ENCODE data around the gene HOXC5. TPM values are rescaled to one million over a fixed set of nuclear protein-coding genes. Genes with fewer than 3 reads are reported as not detected.

Gene HOXC5
- total RNA-seq, 1 experiment from 2014 or later = 1.1 TPM

DNA sequence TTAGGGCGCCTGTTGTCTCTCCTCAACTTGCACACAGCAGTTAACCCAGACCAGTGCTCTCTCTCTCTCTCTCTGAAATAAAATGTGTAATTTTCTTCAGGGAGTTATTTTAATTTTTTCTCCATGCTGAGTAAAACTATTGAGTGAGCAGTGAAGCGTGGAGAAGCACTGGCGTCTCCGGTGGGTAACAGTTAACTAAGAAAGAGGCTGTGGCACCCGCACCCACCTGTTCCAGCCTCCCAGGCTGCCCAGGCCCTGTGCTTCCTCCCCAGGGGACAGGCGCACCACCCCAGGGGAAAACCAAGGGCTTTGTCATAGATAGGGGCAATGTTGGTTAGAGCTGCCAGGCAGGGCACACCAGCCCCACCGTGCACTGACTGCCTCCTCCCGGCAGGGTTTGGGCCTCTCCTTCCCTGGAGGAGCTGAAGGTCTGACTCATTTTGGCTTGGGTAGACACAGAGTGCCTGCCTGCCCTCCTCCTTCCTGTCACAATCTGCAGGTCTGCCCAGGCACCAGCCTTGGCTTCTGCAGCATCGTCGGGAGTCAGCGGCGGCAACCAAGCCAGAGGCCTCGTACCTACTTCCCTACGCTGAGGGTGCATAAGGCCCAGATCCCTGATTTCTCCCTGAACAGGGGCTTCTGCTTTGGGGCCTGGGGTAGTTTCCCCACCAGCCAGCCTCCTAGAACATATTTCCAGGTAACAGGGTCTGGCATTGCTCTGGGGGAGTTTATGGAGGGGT, 3.9 kb downstream of the HOXC5 start:
- no peaks in the 10 kb centered on the region for H3K9me2 ChIP-seq (ENCODE audit: insufficient read depth)
- H2AFZ ChIP-seq (ENCODE audit: low read depth, low read length, poor library complexity, severe bottlenecking) = no peak overlapping the region
- BruUV-seq (replicated peaks) = no TSS peak
- H3K4me2 ChIP-seq (ENCODE audit: low read length) = no peak overlapping the region
- intact Hi-C loops (cut with micrococcal nuclease) = no loop called here
- H3K27ac ChIP-seq (ENCODE audit: low read depth, low read length) = no peak overlapping the region
- ChIA-PET CTCF (interaction anchor here (0.7 to 2.4 kb wide), 2 partner anchors 19 to 152 kb away, joined by 3 to 5 read pairs; partner anchors contain the start of gene SMUG1), POLR2A (no interaction called here), RAD21 (ENCODE audit: low non-redundant PET in 1 of 2, low total read pairs in 2 of 2, uncharacterized antibody in 2 of 2, unreplicated experiment in 2 of 2) (no interaction called here)
- DNase-seq (ENCODE audit: low read depth, low spot score) (no peak), ATAC-seq (peak; percentile 42)
- no peaks in the 10 kb centered on the region for H3K9me3 ChIP-seq (ENCODE audit: control insufficient read depth in 1 of 2, insufficient read depth in 1 of 2, low read depth in 1 of 2, low read length in 2 of 2)
- H4K20me1 ChIP-seq (ENCODE audit: insufficient read depth) = no peaks in the 10 kb centered on the region
- H3K36me3 ChIP-seq (ENCODE audit: control insufficient read depth in 1 of 2, insufficient read depth in 2 of 2, low read length in 2 of 2) = no peaks in the 10 kb centered on the region
- peaks cover 7 to 32% of the 10 kb centered on the region in 2 experiments for H3K4me1 ChIP-seq (ENCODE audit: control insufficient read depth in 1 of 2, insufficient read depth in 2 of 2, low read length in 2 of 2)
- no peak for TF ChIP-seq TCF7L2 (IDR thresholded peaks at IDR 0.05; ENCODE audit: borderline replicate concordance, extremely low read depth, insufficient read depth, insufficient read length)
- TF ChIP-seq, protein P1, sequence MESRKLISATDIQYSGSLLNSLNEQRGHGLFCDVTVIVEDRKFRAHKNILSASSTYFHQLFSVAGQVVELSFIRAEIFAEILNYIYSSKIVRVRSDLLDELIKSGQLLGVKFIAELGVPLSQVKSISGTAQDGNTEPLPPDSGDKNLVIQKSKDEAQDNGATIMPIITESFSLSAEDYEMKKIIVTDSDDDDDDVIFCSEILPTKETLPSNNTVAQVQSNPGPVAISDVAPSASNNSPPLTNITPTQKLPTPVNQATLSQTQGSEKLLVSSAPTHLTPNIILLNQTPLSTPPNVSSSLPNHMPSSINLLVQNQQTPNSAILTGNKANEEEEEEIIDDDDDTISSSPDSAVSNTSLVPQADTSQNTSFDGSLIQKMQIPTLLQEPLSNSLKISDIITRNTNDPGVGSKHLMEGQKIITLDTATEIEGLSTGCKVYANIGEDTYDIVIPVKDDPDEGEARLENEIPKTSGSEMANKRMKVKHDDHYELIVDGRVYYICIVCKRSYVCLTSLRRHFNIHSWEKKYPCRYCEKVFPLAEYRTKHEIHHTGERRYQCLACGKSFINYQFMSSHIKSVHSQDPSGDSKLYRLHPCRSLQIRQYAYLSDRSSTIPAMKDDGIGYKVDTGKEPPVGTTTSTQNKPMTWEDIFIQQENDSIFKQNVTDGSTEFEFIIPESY (IDR thresholded peaks at IDR 0.05; ENCODE audit: extremely low read depth, insufficient replicate concordance, low read length) = no peak
- TF ChIP-seq, protein P2, sequence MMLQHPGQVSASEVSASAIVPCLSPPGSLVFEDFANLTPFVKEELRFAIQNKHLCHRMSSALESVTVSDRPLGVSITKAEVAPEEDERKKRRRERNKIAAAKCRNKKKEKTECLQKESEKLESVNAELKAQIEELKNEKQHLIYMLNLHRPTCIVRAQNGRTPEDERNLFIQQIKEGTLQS (IDR thresholded peaks at IDR 0.05) = no peak
- TF ChIP-seq FOSL1 (IDR thresholded peaks at IDR 0.05; ENCODE audit: low read depth) = no peak
- TF ChIP-seq RAD21 (IDR thresholded peaks at IDR 0.05; ENCODE audit: low read depth) = no peak; the same call in 1 of the 2 replicates
- no peak for TF ChIP-seq ZFX (IDR thresholded peaks at IDR 0.05)
- no peaks in the 10 kb centered on the region for H3K27me3 ChIP-seq (ENCODE audit: insufficient read depth, low read length)
- H3K9ac ChIP-seq (ENCODE audit: low read length) = no peak overlapping the region
- H3K4me3 ChIP-seq (replicated peaks in 1 of 2; ENCODE audit: low read depth in 1 of 2, low read length in 2 of 2) = no peak overlapping the region
- no peaks in the 10 kb centered on the region for H3K79me2 ChIP-seq (ENCODE audit: insufficient read depth, low read length)

Data from HCT116 (cell line).